ENCODE data around the gene RHBDL3. TPM values are rescaled to one million over a fixed set of nuclear protein-coding genes. Genes with fewer than 3 reads are reported as not detected.

RHBDL3 gene
- total RNA-seq, 1 donor from 2014 or later, result 0.25 TPM

- H3K4me1 Mint-ChIP-seq (ENCODE audit: low read depth), result peaks cover 17% of the 10 kb centered on the region
- H3K36me3 Mint-ChIP-seq (ENCODE audit: low read depth), result no peaks in the 10 kb centered on the region
- no peak overlapping the region for H3K27ac Mint-ChIP-seq (ENCODE audit: unreplicated experiment)
- TF ChIP-seq CTCF (IDR thresholded peaks at IDR 0.05), result no peak
- H3K9me3 Mint-ChIP-seq (ENCODE audit: low read depth), result no peaks in the 10 kb centered on the region
- no peak for DNase-seq (ENCODE audit: low spot score)
- H3K27me3 Mint-ChIP-seq (ENCODE audit: low read depth), result peaks cover 62% of the 10 kb centered on the region
- H3K4me3 Mint-ChIP-seq (ENCODE audit: unreplicated experiment), result peak overlapping the region; percentile 61
These were observed 1.0 kb downstream of the RHBDL3 start for GRCh38 chr17:32266389-32267301.

GRCh38 chr17:32267690-32268205, 2.1 kb downstream of the RHBDL3 start:
- DNase-seq (ENCODE audit: low spot score), result no peak
- H3K9me3 Mint-ChIP-seq (ENCODE audit: low read depth), result no peaks in the 10 kb centered on the region
- TF ChIP-seq CTCF (IDR thresholded peaks at IDR 0.05), result no peak
- H3K27ac Mint-ChIP-seq (ENCODE audit: unreplicated experiment), result no peak overlapping the region
- H3K36me3 Mint-ChIP-seq (ENCODE audit: low read depth), result no peaks in the 10 kb centered on the region
- H3K4me1 Mint-ChIP-seq (ENCODE audit: low read depth), result peaks cover 17% of the 10 kb centered on the region
- peaks cover 65% of the 10 kb centered on the region for H3K27me3 Mint-ChIP-seq (ENCODE audit: low read depth)
- H3K4me3 Mint-ChIP-seq (ENCODE audit: unreplicated experiment), result peak overlapping the region; percentile 46

GRCh38 chr17:32268734-32269288, 3.2 kb downstream of the RHBDL3 start:
- no peak for DNase-seq (ENCODE audit: low spot score)
- Mint-ChIP-seq H3K36me3 (ENCODE audit: low read depth) (no peaks in the 10 kb centered on the region), H3K27me3 (ENCODE audit: low read depth) (peaks cover 55% of the 10 kb centered on the region), H3K27ac (ENCODE audit: unreplicated experiment) (no peak overlapping the region), H3K4me3 (ENCODE audit: unreplicated experiment) (no peak overlapping the region), H3K9me3 (ENCODE audit: low read depth) (no peaks in the 10 kb centered on the region), H3K4me1 (ENCODE audit: low read depth) (peaks cover 17% of the 10 kb centered on the region)
- no peak for TF ChIP-seq CTCF (IDR thresholded peaks at IDR 0.05)

- no peak for TF ChIP-seq CTCF (IDR thresholded peaks at IDR 0.05)
These were observed 3.7 kb downstream of the RHBDL3 start for GRCh38 chr17:32269377-32269776.

GRCh38 chr17:32271844-32272243, 6.2 kb downstream of the RHBDL3 start:
- no peak for TF ChIP-seq CTCF (IDR thresholded peaks at IDR 0.05)
- DNase-seq (ENCODE audit: low spot score), result no peak
- no peaks in the 10 kb centered on the region for H3K36me3 Mint-ChIP-seq (ENCODE audit: low read depth)
- no peak overlapping the region for H3K27ac Mint-ChIP-seq (ENCODE audit: unreplicated experiment)
- H3K4me3 Mint-ChIP-seq (ENCODE audit: unreplicated experiment), result no peak overlapping the region
- H3K4me1 Mint-ChIP-seq (ENCODE audit: low read depth), result peaks cover 19% of the 10 kb centered on the region
- no peaks in the 10 kb centered on the region for H3K9me3 Mint-ChIP-seq (ENCODE audit: low read depth)
- peaks cover 47% of the 10 kb centered on the region for H3K27me3 Mint-ChIP-seq (ENCODE audit: low read depth)

More at GRCh38 chr17:32269377-32269776, 3.7 kb downstream of the RHBDL3 start:
- H3K4me3 Mint-ChIP-seq (ENCODE audit: unreplicated experiment), result no peak overlapping the region
- H3K9me3 Mint-ChIP-seq (ENCODE audit: low read depth), result no peaks in the 10 kb centered on the region
- H3K36me3 Mint-ChIP-seq (ENCODE audit: low read depth), result no peaks in the 10 kb centered on the region
- no peak overlapping the region for H3K27ac Mint-ChIP-seq (ENCODE audit: unreplicated experiment)
- DNase-seq (ENCODE audit: low spot score), result no peak
- peaks cover 17% of the 10 kb centered on the region for H3K4me1 Mint-ChIP-seq (ENCODE audit: low read depth)
- H3K27me3 Mint-ChIP-seq (ENCODE audit: low read depth), result peaks cover 51% of the 10 kb centered on the region

Measured in chondrocyte (in vitro differentiated cells).